NT2/D1 (cell line): ENCODE measurements around the gene EFCAB5.

Experiments
- SUZ12 ChIP-seq: IDR thresholded peaks from 2 replicates; pipeline ENCODE4 v1.6.1; 2011; ENCODE audit not compliant: insufficient read length, insufficient read depth; ENCODE audit errors: extremely low read depth
- YY1 ChIP-seq: IDR thresholded peaks from 2 replicates; pipeline ENCODE4 v1.6.1; 2011; ENCODE audit not compliant: insufficient read length, insufficient read depth
- ZNF274 ChIP-seq: IDR thresholded peaks from 2 replicates; pipeline ENCODE4 v1.6.1; 2011; ENCODE audit warnings: mild to moderate bottlenecking, low read depth, low read length

- TF ChIP-seq YY1 (no peak), SUZ12 (no peak), ZNF274 (no peak)
Measured at GRCh38 chr17:29924786-29925185, 16.6 kb upstream of the EFCAB5 start.
